PFSK-1 (cell line): ENCODE results near the gene THSD4.

Experiments used
- FOXP2 ChIP-seq: optimal IDR thresholded peaks from 2 replicates; pipeline ENCODE3; 2011; ENCODE audit warnings: borderline replicate concordance, control low read depth, inconsistent platforms; ENCODE audit not compliant: insufficient read depth; ENCODE audit errors: extremely low read length, extremely low read depth
- POLR2AphosphoS5 ChIP-seq: IDR thresholded peaks from 2 replicates; pipeline ENCODE4 v1.6.1; 2012; ENCODE audit warnings: low read depth, mild to moderate bottlenecking, control low read depth, low read length, moderate library complexity

DNA sequence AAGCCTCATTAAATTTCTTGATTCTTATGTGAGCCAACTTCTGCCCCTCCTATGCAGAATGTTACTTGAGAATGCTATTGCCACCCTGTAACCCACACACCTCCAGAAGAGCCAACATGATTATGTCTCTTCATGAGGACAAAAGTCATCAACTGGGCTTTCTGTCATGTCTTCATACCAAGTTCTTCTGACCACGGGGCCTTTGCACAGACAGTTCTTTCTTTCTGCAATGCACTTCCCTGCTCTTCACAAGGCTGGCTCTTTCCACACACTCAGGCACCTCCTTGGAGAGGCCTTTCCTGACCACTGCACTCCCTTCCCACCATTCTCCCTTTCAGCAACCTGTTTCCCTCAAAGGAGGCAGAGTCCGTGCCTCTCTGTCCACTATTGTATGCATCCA lies 587.2 kb downstream of the THSD4 start:
- no peak for TF ChIP-seq POLR2AphosphoS5
- no peak for TF ChIP-seq FOXP2
